ENCODE measurements around the gene RYR2. TPM values are rescaled to one million over a fixed set of nuclear protein-coding genes. Genes with fewer than 3 reads are reported as not detected.

The RYR2 gene
- total RNA-seq, 4 donors from 2014 or later: 0.23 to 4.6 (median 0.89) TPM

DNA sequence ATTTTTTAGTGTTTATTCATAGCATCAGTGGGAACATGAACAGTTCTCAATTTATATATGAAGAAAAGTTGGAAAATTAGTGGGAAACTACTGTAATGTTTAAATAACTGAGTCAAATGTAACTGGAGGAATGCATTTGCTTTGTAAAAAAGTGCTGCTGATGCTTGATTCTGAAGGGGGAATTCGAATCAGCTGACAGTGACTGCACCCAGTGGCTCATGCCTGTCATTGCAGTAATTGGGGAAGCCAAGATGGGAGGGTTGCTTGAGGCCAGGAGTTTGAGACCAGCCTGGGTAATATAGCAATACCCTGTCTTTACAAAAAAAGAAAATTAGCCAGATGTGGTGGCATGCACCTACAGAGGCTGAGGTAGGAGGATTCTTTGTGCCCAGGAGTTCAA is 450.4 kb downstream of the RYR2 start:
- Histone ChIP-seq H3K27ac (no peak overlapping the region), H3K36me3 (no peaks in the 10 kb centered on the region), H3K4me1 (no peaks in the 10 kb centered on the region), H3K27me3 (no peaks in the 10 kb centered on the region), H3K9me3 (no peaks in the 10 kb centered on the region), H3K4me3 (no peak overlapping the region)
- intact Hi-C loops (cut with DNase I): no loop called here
- no peak for DNase-seq
- TF ChIP-seq, protein P1, sequence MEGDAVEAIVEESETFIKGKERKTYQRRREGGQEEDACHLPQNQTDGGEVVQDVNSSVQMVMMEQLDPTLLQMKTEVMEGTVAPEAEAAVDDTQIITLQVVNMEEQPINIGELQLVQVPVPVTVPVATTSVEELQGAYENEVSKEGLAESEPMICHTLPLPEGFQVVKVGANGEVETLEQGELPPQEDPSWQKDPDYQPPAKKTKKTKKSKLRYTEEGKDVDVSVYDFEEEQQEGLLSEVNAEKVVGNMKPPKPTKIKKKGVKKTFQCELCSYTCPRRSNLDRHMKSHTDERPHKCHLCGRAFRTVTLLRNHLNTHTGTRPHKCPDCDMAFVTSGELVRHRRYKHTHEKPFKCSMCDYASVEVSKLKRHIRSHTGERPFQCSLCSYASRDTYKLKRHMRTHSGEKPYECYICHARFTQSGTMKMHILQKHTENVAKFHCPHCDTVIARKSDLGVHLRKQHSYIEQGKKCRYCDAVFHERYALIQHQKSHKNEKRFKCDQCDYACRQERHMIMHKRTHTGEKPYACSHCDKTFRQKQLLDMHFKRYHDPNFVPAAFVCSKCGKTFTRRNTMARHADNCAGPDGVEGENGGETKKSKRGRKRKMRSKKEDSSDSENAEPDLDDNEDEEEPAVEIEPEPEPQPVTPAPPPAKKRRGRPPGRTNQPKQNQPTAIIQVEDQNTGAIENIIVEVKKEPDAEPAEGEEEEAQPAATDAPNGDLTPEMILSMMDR (IDR thresholded peaks at IDR 0.05): no peak
- no peak for TF ChIP-seq POLR2A (IDR thresholded peaks at IDR 0.05)
- 31 to 33% methylated on average over 1 of the region's 1 CpG for WGBS, 2 donors

DNA sequence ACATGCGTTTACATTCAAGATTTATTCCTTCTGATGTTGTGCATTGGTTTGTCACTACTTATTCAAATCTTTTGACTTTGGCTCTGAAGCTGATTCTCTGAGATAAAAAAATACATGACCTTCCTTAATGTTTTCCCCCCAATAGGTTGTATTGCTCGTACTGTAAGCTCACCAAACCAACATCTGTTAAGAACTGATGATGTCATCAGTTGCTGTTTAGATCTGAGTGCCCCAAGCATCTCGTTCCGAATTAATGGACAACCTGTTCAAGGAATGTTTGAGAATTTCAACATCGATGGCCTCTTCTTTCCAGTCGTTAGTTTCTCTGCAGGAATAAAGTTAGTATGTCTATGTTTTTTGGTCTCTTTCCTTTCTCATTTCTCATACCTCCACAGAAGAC is 458.6 kb downstream of the RYR2 start:
- no peak for DNase-seq
- TF ChIP-seq POLR2A (IDR thresholded peaks at IDR 0.05): no peak
- TF ChIP-seq, protein P1 (IDR thresholded peaks at IDR 0.05): no peak
- H3K36me3 ChIP-seq: no peaks in the 10 kb centered on the region
- 60 to 75% methylated on average over 6 of the region's 6 CpGs for WGBS, 2 donors
- no peak overlapping the region for H3K4me3 ChIP-seq
- H3K9me3 ChIP-seq: no peaks in the 10 kb centered on the region
- H3K4me1 ChIP-seq: no peaks in the 10 kb centered on the region
- no peaks in the 10 kb centered on the region for H3K27me3 ChIP-seq
- no peak overlapping the region for H3K27ac ChIP-seq
- intact Hi-C loops (cut with DNase I): no loop called here

DNA sequence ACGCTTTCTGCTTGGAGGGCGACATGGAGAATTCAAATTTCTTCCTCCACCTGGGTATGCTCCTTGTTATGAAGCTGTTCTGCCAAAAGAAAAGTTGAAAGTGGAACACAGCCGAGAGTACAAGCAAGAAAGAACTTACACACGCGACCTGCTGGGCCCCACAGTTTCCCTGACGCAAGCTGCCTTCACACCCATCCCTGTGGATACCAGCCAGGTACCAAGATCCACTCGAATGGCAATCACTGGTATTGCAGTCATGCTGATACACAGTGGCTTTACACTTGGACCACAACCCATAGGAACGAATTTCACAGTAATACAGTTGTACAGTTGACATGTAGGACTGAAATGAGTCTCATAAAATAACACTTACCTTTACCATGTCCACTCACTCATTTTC is 461.3 kb downstream of the RYR2 start:
- Histone ChIP-seq H3K4me1 (no peaks in the 10 kb centered on the region), H3K27me3 (no peaks in the 10 kb centered on the region), H3K27ac (no peak overlapping the region), H3K4me3 (no peak overlapping the region), H3K9me3 (no peaks in the 10 kb centered on the region), H3K36me3 (no peaks in the 10 kb centered on the region)
- intact Hi-C loops (cut with DNase I): no loop called here
- 69 to 77% methylated on average over 8 of the region's 8 CpGs for WGBS, 2 donors
- no peak for DNase-seq
- TF ChIP-seq, protein P1 (IDR thresholded peaks at IDR 0.05): no peak
- no peak for TF ChIP-seq POLR2A (IDR thresholded peaks at IDR 0.05)

DNA sequence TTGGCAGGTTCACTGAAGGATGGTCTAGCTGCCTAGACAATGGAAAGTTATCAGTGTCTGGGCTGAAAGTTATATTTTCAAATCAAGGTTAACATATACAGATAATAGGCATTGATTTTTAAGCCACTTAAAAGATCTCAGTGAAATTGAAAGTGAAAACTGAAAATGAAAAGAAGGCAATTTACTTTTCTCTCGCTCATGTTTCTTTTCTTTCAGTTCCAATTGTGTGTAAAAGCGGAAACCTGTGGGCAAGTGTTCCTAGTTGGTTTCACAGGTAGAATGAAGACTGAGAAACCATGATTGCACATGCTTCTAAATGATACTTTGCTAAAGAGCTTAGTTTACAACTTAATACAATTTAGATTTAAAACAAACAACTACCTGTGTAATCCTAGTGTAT is 465.0 kb downstream of the RYR2 start:
- no peaks in the 10 kb centered on the region for H3K36me3 ChIP-seq
- TF ChIP-seq, protein P1 (IDR thresholded peaks at IDR 0.05): no peak
- TF ChIP-seq POLR2A (IDR thresholded peaks at IDR 0.05): no peak
- H3K4me1 ChIP-seq: no peaks in the 10 kb centered on the region
- intact Hi-C loops (cut with DNase I): no loop called here
- H3K27ac ChIP-seq: no peak overlapping the region
- no peaks in the 10 kb centered on the region for H3K27me3 ChIP-seq
- WGBS, 2 donors: 49 to 76% methylated on average over 2 of the region's 2 CpGs
- no peaks in the 10 kb centered on the region for H3K9me3 ChIP-seq
- DNase-seq: no peak
- no peak overlapping the region for H3K4me3 ChIP-seq

DNA sequence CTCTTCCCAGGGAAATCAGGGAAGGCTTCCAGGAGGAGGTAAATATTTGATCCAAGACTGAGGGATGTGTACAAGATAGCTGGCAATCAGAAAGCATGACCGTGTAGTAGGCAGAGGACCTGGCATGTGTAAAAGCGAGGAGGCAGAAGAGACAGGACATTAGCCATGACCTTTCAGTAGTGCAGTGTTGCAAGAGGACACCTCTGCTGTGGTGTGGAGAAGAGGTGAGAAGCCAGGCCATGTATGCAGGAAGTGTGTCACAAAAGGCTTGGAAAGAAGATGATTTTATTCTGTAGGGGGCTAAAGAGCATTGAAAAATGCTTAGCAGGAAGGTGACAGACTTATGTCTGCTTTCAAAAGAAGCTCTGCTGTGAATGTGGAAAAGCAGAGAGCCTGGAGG is 467.8 kb downstream of the RYR2 start:
- Histone ChIP-seq H3K27me3 (no peaks in the 10 kb centered on the region), H3K4me1 (no peaks in the 10 kb centered on the region), H3K27ac (no peak overlapping the region), H3K36me3 (no peaks in the 10 kb centered on the region), H3K4me3 (no peak overlapping the region), H3K9me3 (no peaks in the 10 kb centered on the region)
- TF ChIP-seq, protein P1 (IDR thresholded peaks at IDR 0.05): no peak
- no peak for TF ChIP-seq POLR2A (IDR thresholded peaks at IDR 0.05)
- intact Hi-C loops (cut with DNase I): no loop called here
- WGBS, 2 donors: 44 to 59% methylated on average over 2 of the region's 2 CpGs
- no peak for DNase-seq

All from esophagus squamous epithelium (tissue), 5 donors.